C4-2B (cell line): ENCODE results near the gene PHLPP1.

Experiments
- CTCF ChIP-seq: fragments of 450-650 bp; conservative IDR thresholded peaks from 2 replicates; pipeline ENCODE4 v1.5.1; 2017; ENCODE audit warnings: mild to moderate bottlenecking
- ZFX ChIP-seq: fragments of 450-650 bp; IDR thresholded peaks from 2 replicates; pipeline ENCODE4 v1.6.1; 2017

- no peak for TF ChIP-seq CTCF
- TF ChIP-seq ZFX = no peak
Measured at GRCh38 chr18:62732617-62733016, 17.3 kb downstream of the PHLPP1 start.
